ENCODE measurements around the gene EPHB3. TPM values are rescaled to one million over a fixed set of nuclear protein-coding genes. Genes with fewer than 3 reads are reported as not detected.

The EPHB3 gene
- total and polyA plus RNA-seq, 2 donors (not counting 3 experiments of a cell fraction or from before 2014, with no cell fraction given), result 0.01 TPM; not detected in 1

- Histone ChIP-seq H2AFZ (ENCODE audit: low read depth, low read length) (no peak overlapping the region), H3K9me1 (replicated peaks; ENCODE audit: control insufficient read depth, extremely low read depth, insufficient read depth, low read length) (no peaks in the 10 kb centered on the region), H4K20me1 (replicated peaks; ENCODE audit: control insufficient read depth, extremely low read depth, insufficient read depth, low read length) (no peaks in the 10 kb centered on the region), H3K27me3 (ENCODE audit: control insufficient read depth in 2 of 2, insufficient read depth in 2 of 2, low read length in 2 of 2) (peaks cover 13 to 23% of the 10 kb centered on the region in 2 experiments), H3K27ac (ENCODE audit: insufficient read depth, low read depth, low read length) (no peak overlapping the region), H3K4me2 (ENCODE audit: insufficient read depth, low read length) (no peak overlapping the region), H3K9me3 (replicated peaks; ENCODE audit: control insufficient read depth, insufficient read depth, low read length) (no peaks in the 10 kb centered on the region), H3K4me3 (replicated peaks in 1 of 3; ENCODE audit: insufficient read depth in 1 of 3, low read depth in 1 of 3, low read length in 3 of 3) (no peak overlapping the region), H3K4me1 (ENCODE audit: control insufficient read depth, extremely low read depth, insufficient read depth, low read length) (no peaks in the 10 kb centered on the region), H3K79me2 (ENCODE audit: control insufficient read depth, insufficient read depth, low read length) (no peaks in the 10 kb centered on the region), H3K9ac (replicated peaks; ENCODE audit: extremely low read depth, insufficient read depth, low read length) (no peak overlapping the region), H3K36me3 (ENCODE audit: control insufficient read depth in 2 of 2, extremely low read depth in 1 of 2, insufficient read depth in 2 of 2, low read length in 2 of 2) (no peaks in the 10 kb centered on the region)
- DNase-seq (ENCODE audit: low read depth, low spot score) (no peak), FAIRE-seq (no peak)
- ChIA-PET CTCF (interaction anchor here (0.8 to 11.0 kb wide), 16 partner anchors 10 to 196 kb away, joined by 3 to 266 read pairs (median 5); no protein-coding TSS in a partner anchor), POLR2A (no interaction called here)
- no TSS peak for BruUV-seq (replicated peaks)
- dilution Hi-C loops (cut with MboI; ENCODE audit: extremely low pct_ligation_motif_present, low sequenced_read_pairs) (no loop called here), intact Hi-C loops (cut with micrococcal nuclease) (no loop called here)
- TF ChIP-seq MAX (IDR thresholded peaks at IDR 0.05; ENCODE audit: insufficient read depth, insufficient read length) (no peak), POLR2A (IDR thresholded peaks at IDR 0.05; ENCODE audit: low read depth, low read length) (no peak), POLR2AphosphoS5 (IDR thresholded peaks at IDR 0.05; ENCODE audit: insufficient read depth, low read depth, low read length) (no peak), EZH2 (IDR thresholded peaks at IDR 0.05; ENCODE audit: borderline replicate concordance, low read depth, low read length, severe bottlenecking) (no peak), CTCF (IDR thresholded peaks at IDR 0.05; ENCODE audit: extremely low read depth in 1 of 2, insufficient read depth in 1 of 2, low read depth in 1 of 2, low read length in 2 of 2) (no peak), GATA2 (IDR thresholded peaks at IDR 0.05; ENCODE audit: insufficient read depth, insufficient read length, low read depth, low read length) (no peak), MYC (IDR thresholded peaks at IDR 0.05; ENCODE audit: low read depth, low read length) (no peak), JUN (IDR thresholded peaks at IDR 0.05; ENCODE audit: borderline replicate concordance, insufficient read depth, insufficient read length, low read depth) (no peak), FOS (IDR thresholded peaks at IDR 0.05; ENCODE audit: borderline replicate concordance, insufficient read depth, low read length) (no peak)
Measured at GRCh38 chr3:184541886-184542562, 19.6 kb upstream of the EPHB3 start.

Measured in endothelial cell of umbilical vein (primary cell).